ENCODE results near the gene CARHSP1. TPM values are rescaled to one million over a fixed set of nuclear protein-coding genes. Genes with fewer than 3 reads are reported as not detected.
"Not testable (repeated sequence)": the region's sequence is repeated elsewhere in the genome, so short reads cannot be mapped to it uniquely, and the experiment has no call there.

CARHSP1 gene
- total RNA-seq, 1 donor from 2014 or later: 73.3 TPM

- H3K27ac Mint-ChIP-seq: no peak overlapping the region
- intact Hi-C loops (cut with micrococcal nuclease): no loop called here
- H3K9me3 Mint-ChIP-seq: no peaks in the 10 kb centered on the region
- peaks cover 3% of the 10 kb centered on the region for H3K4me1 Mint-ChIP-seq
- H3K27me3 Mint-ChIP-seq: peaks cover 2% of the 10 kb centered on the region
- H3K4me3 Mint-ChIP-seq: no peak overlapping the region
- DNase-seq: no peak
- peaks cover 36% of the 10 kb centered on the region for H3K36me3 Mint-ChIP-seq (ENCODE audit: low read depth)
These were observed 19.2 kb upstream of the CARHSP1 start for GRCh38 chr16:8887952-8888560.

- peaks cover 2% of the 10 kb centered on the region for H3K27me3 Mint-ChIP-seq
- H3K9me3 Mint-ChIP-seq: no peaks in the 10 kb centered on the region
- H3K27ac Mint-ChIP-seq: no peak overlapping the region
- no peak overlapping the region for H3K4me3 Mint-ChIP-seq
- no peak for DNase-seq
- H3K4me1 Mint-ChIP-seq: peaks cover 3% of the 10 kb centered on the region
- H3K36me3 Mint-ChIP-seq (ENCODE audit: low read depth): peaks cover 30% of the 10 kb centered on the region
- intact Hi-C loops (cut with micrococcal nuclease): no loop called here
These were observed 18.6 kb upstream of the CARHSP1 start for GRCh38 chr16:8887431-8887765.

GRCh38 chr16:8886593-8887430 lies 18.0 kb upstream of the CARHSP1 start:
- intact Hi-C loops (cut with micrococcal nuclease): no loop called here
- Mint-ChIP-seq H3K36me3 (ENCODE audit: low read depth) (peaks cover 24% of the 10 kb centered on the region), H3K27ac (no peak overlapping the region), H3K4me1 (peaks cover 3% of the 10 kb centered on the region), H3K27me3 (peaks cover 2% of the 10 kb centered on the region), H3K4me3 (no peak overlapping the region), H3K9me3 (no peaks in the 10 kb centered on the region)
- no peak for DNase-seq

GRCh38 chr16:8885674-8886592 lies 17.1 kb upstream of the CARHSP1 start:
- H3K36me3 Mint-ChIP-seq (ENCODE audit: low read depth): peaks cover 15% of the 10 kb centered on the region
- peaks cover 2% of the 10 kb centered on the region for H3K27me3 Mint-ChIP-seq
- H3K4me1 Mint-ChIP-seq: no peaks in the 10 kb centered on the region
- intact Hi-C loops (cut with micrococcal nuclease): no loop called here
- DNase-seq: no peak
- no peak overlapping the region for H3K4me3 Mint-ChIP-seq
- no peaks in the 10 kb centered on the region for H3K9me3 Mint-ChIP-seq
- H3K27ac Mint-ChIP-seq: no peak overlapping the region

DNA sequence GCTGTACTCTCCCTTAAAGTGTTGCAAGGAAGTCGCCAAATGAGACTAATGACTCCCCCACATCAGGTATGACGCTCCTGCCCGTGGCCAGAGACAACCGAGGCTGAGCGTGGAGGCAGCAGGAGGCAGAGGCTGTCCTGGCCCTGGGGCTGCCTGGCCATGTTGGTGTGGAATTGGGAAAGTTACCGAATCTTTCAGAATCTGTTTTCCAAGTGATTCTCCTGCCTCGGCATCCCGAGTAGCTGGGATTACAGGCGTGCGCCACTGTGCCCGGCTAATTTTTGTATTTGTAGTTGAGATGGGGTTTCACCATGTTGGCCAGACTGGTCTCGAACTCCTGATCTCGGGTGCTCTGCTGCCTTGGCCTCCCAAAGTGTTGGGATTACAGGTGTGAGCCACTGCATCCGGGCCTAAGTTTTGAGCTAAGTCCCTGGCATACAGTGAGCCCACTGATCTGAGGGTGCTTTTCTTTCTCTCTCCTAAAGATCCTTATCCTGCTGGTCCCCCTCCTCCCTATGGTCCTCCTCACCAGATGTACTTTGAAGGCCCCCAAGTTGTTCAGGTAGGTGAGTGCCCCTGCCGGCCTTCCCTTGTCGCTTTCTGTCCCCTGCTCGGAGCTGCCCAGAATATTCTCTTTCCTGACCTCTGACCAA lies 14.0 kb upstream of the CARHSP1 start:
- Mint-ChIP-seq H3K4me3 (no peak overlapping the region), H3K27me3 (peaks cover 2% of the 10 kb centered on the region), H3K27ac (no peak overlapping the region), H3K4me1 (peaks cover 3% of the 10 kb centered on the region), H3K36me3 (ENCODE audit: low read depth) (peaks cover 5% of the 10 kb centered on the region), H3K9me3 (no peaks in the 10 kb centered on the region)
- intact Hi-C loops (cut with micrococcal nuclease): no loop called here
- no peak for DNase-seq

- H3K27me3 Mint-ChIP-seq: peaks cover 2% of the 10 kb centered on the region
- intact Hi-C loops (cut with micrococcal nuclease): no loop called here
These were observed 13.3 kb upstream of the CARHSP1 start, which contains the start of gene LITAFD for GRCh38 chr16:8882041-8882617. LITAFD (plus strand) TSS chr16:8882351; CDS start chr16:8884356, 2,005 bp downstream.

DNA sequence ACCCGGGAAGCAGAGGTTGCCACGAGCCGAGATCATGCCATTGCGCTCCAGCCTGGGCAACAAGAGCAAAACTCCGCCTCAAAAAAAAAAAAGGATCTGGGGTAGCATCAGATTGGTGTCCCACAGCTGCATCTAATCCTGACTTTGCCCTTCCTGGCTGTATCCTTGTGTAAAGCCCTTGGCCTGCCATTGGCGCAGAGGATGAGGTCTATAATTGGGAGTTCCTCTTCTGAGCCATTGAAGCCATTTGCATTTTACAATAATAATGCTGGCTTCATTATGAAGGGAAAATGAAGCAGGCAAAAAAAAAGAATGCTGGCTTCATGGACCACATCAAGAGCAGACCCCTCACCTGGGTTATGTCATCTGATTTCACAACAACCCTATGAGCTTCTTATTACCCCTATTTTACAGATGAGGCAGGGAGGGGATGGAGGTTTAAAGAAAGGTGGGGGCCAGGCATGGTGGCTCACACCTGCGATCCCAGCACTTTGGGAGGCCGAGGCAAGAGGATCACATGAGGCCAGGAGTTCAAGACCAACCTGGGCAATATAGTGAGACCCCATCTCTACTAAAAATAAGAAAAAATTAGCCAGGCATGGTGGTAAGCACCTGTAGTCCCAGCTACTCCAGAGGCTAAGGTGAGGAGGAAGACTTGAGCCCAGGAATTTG lies 12.2 kb upstream of the CARHSP1 start:
- peaks cover 2% of the 10 kb centered on the region for H3K27me3 Mint-ChIP-seq
- no peaks in the 10 kb centered on the region for H3K36me3 Mint-ChIP-seq (ENCODE audit: low read depth)
- no peak for DNase-seq
- H3K27ac Mint-ChIP-seq: no peak overlapping the region
- H3K4me1 Mint-ChIP-seq: peaks cover 4% of the 10 kb centered on the region
- no peaks in the 10 kb centered on the region for H3K9me3 Mint-ChIP-seq
- no peak overlapping the region for H3K4me3 Mint-ChIP-seq
- intact Hi-C loops (cut with micrococcal nuclease): loop anchor here (1.0 to 2.0 kb wide), 4 partner anchors 60 to 314 kb away; no protein-coding TSS in a partner anchor

More at GRCh38 chr16:8882041-8882617, 13.3 kb upstream of the CARHSP1 start, which contains the start of gene LITAFD:
- no peak for DNase-seq
- Mint-ChIP-seq H3K4me3 (no peak within 1 kb of the TSS), H3K36me3 (ENCODE audit: low read depth) (peaks cover 2% of the 10 kb centered on the region), H3K9me3 (no peaks in the 10 kb centered on the region), H3K4me1 (peaks cover 4% of the 10 kb centered on the region), H3K27ac (no peak within 1 kb of the TSS)

GRCh38 chr16:8878523-8878911 lies 9.7 kb upstream of the CARHSP1 start:
- Mint-ChIP-seq H3K27me3 (no peaks in the 10 kb centered on the region), H3K36me3 (ENCODE audit: low read depth) (no peaks in the 10 kb centered on the region), H3K9me3 (no peaks in the 10 kb centered on the region), H3K4me3 (no peak overlapping the region), H3K27ac (no peak overlapping the region), H3K4me1 (peaks cover 9% of the 10 kb centered on the region)
- intact Hi-C loops (cut with micrococcal nuclease): no loop called here
- DNase-seq: no peak

GRCh38 chr16:8877894-8878522 lies 9.2 kb upstream of the CARHSP1 start:
- intact Hi-C loops (cut with micrococcal nuclease): no loop called here
- H3K27ac Mint-ChIP-seq: no peak overlapping the region
- no peak overlapping the region for H3K4me3 Mint-ChIP-seq
- H3K27me3 Mint-ChIP-seq: no peaks in the 10 kb centered on the region
- no peak for DNase-seq
- no peaks in the 10 kb centered on the region for H3K36me3 Mint-ChIP-seq (ENCODE audit: low read depth)
- no peaks in the 10 kb centered on the region for H3K9me3 Mint-ChIP-seq
- peaks cover 9% of the 10 kb centered on the region for H3K4me1 Mint-ChIP-seq

DNA sequence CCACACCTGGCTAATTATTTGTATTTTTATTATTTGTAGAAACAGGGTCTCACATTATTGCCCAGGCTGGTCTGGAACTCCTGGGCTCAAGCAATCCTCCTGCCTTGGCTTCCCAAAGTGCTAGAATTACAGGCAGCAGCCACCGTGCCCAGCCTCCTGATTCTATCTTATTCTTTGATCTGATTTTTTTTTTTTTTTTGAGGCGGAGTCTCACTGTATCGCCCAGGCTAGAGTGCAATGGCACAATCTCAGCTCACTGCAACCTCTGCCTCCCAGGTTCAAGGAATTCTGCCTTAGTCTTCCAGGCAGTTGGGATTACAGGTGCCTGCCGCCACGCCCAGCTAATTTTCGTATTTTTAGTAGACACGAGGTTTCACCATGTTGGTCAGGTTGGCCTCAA lies 6.5 kb upstream of the CARHSP1 start:
- H3K4me1 Mint-ChIP-seq: peaks cover 18% of the 10 kb centered on the region
- H3K4me3 Mint-ChIP-seq; DNase-seq; H3K36me3 Mint-ChIP-seq (ENCODE audit: low read depth); H3K27ac Mint-ChIP-seq; H3K27me3 Mint-ChIP-seq; H3K9me3 Mint-ChIP-seq; intact Hi-C loops (cut with micrococcal nuclease): not testable (repeated sequence)

DNA sequence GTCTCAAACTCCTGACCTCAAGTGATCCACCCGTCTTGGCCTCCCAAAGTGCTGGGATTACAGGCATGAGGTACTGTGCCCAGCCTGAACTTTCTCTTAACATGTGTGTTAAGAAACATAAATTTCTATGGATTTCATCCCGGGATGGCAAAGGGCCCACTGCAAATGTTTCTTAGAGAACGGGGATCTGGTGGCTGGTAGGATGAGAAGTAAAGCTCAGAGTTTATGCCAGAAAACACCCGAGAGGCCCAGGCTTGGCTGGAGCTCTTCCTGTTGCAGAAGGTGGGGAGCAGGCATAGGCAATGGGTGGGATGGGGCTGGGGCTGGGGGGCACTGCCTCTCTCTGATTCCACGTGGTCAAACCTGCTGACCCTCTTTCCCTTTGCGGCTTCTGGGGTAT lies 5.6 kb upstream of the CARHSP1 start:
- Mint-ChIP-seq H3K4me3 (no peak overlapping the region), H3K9me3 (no peaks in the 10 kb centered on the region), H3K27me3 (no peaks in the 10 kb centered on the region), H3K4me1 (peaks cover 16% of the 10 kb centered on the region), H3K27ac (no peak overlapping the region), H3K36me3 (ENCODE audit: low read depth) (no peaks in the 10 kb centered on the region)
- intact Hi-C loops (cut with micrococcal nuclease): no loop called here
- no peak for DNase-seq

DNA sequence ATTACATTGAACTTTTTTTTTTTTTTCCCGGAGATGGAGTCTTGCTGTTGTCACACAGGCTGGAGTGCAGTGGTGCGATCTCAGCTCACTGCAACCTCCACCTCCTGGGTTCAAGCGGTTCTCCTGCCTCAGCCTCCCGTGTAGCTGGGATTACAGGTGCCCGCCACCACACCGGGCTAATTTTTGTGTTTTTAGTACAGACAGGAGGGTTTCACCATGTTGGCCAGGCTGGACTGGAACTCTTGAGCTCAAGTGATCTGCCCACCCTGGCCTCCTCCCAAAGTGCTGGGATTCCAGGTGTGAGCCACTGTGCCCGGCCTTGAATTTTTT lies 5.0 kb upstream of the CARHSP1 start:
- H3K9me3 Mint-ChIP-seq; DNase-seq; H3K36me3 Mint-ChIP-seq (ENCODE audit: low read depth); H3K4me3 Mint-ChIP-seq; H3K27ac Mint-ChIP-seq; intact Hi-C loops (cut with micrococcal nuclease); H3K27me3 Mint-ChIP-seq: not testable (repeated sequence)
- H3K4me1 Mint-ChIP-seq: peaks cover 19% of the 10 kb centered on the region

Measured in activated CD4-positive, alpha-beta T cell treated with anti-CD3 and anti-CD28 coated beads, Interleukin-2, amount 10 ng/mL, durations not matched to agents 24 days and 14 days (primary cell).